HG03159 (cell line): ENCODE measurements around the gene FKTN.

ENCODE experiments used
- ATAC-seq: cut with Tn5 transposase; IDR thresholded peaks from one replicate; pipeline ENCODE4 v1.9.1; 2021; ENCODE audit warnings: mild to moderate bottlenecking, moderate library complexity; ENCODE audit not compliant: unreplicated experiment

FKTN gene

DNA sequence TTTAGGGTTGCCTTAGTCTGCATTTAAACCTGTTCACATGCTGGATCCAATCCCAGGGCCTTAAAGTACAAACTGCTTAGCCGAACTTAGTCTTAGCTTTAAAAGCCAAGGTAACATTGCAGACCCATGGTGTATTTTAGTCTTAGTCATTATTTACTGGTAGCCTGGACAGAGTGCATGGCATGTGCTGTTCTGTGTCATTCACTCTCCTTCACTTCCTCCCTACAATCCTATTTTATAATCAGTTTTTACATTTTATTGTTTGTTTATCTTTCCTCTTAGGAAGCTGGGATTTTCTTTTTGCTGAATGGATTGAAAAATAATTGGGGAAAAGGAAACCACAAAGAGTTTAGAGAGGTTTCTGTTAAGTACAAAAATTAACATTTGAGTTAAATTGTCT, 74.9 kb downstream of the FKTN start:
- no peak for ATAC-seq

DNA sequence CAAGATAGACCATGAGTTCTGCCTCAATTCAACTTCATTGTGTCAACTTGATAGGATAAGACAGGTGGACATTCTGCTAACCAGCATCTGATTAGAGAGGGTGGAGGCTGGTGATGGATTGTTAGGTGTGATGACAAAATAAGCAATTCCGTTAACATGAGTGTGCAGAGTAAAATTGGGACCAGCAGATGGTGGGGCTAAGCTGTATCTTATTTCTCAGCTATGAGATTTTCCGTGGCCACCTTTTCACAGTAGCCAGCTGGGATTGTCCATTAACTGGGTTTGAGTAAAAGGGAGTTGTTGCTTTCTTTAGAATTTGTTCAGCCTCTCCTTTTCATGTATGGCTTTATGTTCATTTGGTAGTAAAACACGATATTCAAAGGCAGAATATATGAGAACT, 75.5 kb downstream of the FKTN start:
- no peak for ATAC-seq

DNA sequence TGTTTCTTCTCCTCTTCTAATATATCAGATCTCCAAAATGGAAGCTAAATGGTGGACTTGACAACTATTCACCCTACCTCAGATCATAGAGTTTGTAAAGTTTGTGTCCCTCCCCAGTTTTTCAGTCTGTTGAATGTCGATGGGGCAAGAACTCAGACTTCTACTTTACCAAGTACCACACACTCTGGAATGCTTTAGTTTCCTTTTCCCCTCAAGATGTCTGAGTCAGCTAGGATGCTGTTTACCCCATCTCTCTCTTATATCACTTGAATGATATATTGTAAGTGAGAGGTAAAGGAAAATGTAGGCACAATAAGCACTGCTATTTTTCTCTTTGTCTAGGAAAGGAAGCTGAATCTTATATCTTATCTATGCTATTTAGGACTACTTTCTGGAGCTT, 78.4 kb downstream of the FKTN start:
- no peak for ATAC-seq

DNA sequence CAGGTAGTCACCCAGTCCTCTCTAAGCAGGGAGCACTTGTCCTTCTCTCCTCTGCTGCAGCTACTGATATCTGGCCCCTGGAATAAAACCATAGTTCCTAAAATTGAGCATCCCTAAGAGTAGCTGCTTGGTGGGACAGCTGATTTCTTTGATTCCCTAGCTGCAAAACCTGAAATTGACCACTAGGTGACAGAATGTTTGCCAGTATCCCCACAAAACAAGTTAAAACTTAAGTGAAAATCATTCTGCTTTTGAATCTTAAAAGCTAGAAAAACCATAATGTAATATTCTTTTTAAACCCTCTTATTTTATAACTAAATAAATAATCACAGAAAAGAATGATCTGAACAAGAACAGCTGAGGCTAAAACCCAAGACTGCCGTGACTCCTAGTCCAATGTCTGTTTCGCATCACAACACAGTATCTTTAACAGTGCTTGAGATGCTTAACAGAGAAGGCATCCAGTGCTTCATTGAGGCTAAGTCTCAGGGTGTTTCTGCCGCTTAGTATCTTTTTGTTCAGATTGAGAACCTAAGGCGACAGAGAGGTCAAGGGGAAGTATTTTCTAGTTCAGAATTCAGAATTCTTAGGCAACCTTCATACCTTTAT, 80.0 kb downstream of the FKTN start:
- no peak for ATAC-seq

DNA sequence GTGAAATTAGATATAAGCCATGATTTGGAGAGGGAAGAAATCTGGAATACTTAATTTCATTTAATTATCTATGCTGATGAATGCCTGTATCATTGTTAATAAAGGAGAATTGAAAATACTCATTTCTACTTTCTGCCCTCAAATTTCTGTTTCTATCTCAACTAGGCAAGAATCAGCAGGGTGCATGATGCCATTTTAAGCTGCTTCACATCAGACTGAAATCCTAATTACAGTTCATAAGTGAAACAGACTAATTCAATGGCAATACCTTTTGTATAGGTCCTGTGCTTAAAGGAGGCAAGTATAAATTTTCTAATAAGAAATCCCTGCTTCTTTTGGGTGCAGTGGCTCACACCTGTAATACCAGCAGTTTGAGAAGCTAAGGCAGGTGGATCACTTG, 82.0 kb downstream of the FKTN start:
- no peak for ATAC-seq

DNA sequence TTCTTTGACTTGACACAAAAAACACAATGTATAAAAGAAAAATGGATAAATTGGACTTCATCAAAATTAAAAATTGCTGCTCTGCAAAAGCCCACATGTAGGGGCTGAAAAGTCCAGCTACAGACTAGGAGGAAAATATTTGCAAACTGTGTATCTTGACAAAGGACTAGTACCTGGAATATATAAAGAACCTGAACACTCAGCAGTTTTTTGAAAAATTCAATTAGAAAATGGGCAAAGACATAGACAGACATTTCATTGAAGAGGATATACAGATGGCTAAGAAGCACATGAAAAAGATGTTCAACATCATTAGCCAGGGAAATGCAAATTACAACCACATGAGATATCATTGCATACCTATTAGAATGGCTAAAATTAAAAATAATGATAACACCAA, 85.9 kb downstream of the FKTN start:
- no peak for ATAC-seq

DNA sequence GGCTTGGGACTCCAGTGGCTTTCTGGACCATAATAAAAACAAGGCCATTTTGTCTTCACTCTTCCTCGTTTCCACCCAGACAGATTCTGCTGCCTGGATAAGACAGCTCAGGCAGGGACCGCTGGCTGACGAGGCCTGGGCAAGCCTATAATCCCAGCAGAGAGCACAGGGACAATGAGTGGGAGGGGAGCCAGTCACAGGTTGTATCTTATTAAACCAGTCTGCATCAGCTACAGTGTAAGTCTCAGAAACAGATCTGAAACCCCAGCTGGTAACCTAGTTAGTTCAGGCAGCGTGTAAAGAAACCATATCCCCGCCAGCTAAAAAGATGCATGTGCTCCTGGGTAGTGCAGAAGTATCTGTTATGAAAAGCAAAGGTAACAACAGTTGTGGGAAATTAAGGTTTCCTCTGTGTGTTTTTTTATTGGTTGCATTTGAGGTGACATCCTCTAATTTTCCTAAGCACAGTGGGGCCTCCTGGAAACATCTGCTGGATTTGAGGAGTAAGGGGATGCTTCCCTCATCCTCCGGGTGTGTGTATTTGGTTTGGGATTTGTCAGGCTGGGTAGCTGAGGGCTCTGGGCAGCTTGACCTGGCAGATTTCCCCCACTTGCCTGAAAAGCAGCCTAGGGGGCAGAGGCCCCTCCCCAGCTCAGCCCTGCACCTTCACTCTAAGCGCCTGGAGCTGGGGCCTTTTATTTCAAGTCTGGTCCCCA, 89.1 kb downstream of the FKTN start:
- no peak for ATAC-seq

DNA sequence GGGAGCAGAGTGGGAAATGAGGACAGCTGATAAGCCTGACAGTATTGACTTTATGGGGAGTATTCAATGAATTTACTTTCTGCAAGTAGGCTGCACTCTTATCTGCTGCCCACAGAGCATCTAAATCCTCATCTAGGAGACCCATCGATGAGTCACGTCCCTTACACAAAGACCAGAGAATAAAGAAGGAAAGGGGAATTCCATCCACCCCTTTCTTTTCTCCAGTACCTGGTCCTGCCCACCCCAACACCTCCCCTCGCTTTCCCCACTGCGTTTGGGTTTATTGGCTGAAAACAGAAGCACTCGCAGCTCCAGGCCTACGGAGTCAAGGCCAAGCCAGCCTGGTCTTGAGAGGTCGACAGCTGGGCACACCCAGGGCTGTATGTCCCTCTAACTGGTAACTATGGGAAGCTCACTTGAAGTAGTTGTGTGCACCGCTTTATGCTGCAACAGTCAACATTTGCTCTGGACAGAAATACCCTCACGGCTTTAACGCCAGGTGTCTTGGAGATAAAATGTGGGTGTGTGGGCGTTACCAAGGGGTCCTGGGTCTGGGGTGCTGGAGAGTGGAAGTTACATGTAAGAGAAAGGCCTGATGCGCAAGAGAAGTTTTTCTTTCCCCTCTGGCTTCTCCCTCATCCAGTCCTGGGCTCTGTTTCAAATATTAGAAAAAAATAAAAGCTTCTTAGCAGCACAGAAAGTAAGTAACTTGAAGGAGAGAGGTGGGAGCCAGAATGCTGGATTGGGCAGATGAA, 89.8 kb downstream of the FKTN start:
- no peak for ATAC-seq

DNA sequence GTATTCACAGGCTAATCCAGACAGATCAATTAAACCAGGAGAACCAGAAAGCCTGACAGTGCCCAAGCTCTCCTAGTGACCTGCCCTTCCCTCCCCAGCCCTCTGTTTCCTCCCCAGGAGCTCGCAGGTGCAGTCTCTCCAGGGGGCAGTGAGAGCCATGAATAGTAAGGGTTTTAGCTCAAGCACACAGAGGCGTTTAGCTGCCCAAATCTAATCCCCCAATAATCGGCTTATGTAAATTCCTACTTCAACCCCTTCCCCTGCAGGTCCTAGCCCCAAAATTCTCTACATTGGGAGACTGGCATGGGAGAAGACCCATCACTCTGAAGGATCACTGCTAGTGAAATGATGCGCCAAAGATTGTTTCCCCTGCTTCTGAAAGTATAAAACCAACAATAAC, 93.9 kb downstream of the FKTN start:
- no peak for ATAC-seq

DNA sequence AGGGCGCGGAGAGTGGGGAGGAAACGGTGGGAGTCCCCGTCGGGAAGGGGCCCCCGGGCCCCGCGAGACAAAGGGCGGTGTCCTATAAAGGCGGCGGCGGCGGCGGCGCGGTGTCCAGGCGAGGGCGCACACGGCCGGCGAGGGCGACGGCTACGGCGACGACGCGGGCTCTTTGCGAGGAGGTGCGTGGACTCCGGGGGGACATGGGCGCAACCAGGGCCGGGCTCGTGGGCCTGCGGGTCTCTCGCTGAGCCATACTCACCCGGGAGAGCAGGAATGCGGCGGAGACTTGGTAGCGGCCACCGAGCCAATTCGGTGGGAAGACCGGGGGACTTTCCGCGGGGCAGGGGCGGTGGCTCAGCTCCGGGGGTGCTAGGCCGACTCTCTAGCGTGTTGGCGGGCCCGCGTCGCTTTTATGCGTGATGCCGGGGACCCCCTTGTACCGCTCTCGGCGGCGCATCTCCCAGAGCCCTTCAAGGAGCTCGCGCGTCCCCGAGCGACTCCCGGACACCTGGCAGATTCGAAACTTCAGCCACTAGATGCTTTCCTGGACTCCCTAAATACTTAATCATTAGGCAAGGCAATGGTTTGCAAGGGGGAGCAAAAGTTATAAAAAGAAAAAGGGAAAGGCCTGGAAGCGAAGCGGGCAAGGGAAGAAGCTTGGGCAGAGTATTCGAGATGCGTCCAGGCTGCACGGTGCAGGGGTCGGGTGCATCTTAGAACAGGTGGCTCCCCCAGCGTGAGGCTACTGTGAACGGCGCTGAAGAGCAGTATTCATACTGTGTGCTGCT, 98.4 kb downstream of the FKTN start:
- peak; percentile 57 for ATAC-seq

DNA sequence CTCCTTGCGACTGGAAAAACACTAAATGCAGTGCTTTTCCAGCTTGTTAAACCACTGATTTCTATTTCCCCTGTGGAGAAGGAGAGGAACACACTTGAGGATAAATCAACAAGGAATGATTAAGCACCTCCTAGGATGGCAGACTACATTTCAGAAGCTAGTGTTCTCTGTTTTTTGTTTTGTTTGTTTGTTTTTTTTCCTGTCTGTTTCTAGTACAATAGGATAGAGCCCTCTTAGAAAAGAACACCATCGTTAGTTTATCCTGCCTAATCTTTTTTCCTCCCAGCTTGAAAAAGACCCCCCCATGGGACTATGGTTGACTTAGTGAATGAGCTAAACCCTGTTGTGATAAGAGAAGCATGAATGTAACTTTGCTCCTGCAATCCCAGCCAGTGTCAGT, 100.4 kb downstream of the FKTN start:
- no peak for ATAC-seq

DNA sequence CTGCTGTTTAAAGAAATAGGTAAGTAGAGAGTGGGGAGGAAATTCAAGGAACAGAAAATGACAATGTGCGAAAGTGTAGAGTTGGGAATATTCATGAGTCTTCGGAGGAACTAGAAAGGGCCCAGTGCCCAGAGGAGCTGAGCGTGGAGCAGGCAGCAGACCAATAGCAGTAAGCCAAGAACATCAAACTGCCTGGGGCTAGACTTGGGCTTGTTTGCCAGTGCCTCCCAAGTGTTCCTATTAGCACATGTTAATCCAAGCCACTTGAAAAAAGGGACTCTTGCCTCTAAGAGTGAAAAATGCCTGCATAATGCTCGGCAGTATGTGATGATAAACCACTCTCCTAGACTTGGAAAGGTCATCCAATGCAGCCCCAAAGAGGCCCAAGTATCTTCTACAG, 103.1 kb downstream of the FKTN start:
- no peak for ATAC-seq

DNA sequence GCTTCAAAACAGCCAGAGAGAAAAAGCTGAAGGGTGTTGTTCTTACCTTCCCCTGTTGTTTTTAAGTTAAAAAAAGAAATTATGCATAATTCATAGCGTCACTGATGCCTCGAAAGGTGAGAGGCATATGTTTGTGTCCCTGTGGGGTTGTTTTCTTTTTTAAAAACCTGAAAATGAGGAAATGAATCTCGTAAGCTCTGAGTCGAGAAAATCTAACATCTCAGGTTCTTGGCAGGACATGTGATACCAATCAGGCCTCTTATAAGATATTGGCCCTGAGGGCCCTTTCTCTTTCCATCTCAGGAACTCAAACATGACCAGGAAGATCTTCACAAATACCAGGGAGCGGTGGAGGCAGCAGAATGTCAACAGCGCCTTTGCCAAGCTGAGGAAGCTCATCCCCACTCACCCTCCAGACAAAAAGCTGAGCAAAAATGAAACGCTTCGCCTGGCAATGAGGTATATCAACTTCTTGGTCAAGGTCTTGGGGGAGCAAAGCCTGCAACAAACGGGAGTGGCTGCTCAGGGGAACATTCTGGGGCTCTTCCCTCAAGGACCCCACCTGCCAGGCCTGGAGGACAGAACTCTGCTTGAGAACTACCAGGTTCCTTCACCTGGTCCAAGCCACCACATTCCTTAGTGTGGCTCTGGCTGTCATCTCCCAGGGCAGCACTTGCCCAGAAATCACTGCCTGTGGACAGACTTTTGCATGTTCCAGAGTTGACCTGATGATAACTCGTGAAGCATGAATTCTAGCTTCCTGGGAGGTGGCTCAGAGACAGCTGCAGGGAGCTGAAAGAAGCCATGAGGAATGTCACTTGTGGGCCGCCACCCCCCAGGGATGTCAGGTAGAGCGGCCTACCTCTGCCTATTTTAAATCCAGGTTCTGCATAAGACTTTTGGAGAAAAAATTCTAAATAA, 104.5 kb downstream of the FKTN start, which contains the start of gene TAL2:
TSS of gene TAL2 (plus strand) at position 274 of the 921 bp plus-strand sequence. CDS start at position 314, 40 bp downstream.
- peak; percentile 86 for ATAC-seq

DNA sequence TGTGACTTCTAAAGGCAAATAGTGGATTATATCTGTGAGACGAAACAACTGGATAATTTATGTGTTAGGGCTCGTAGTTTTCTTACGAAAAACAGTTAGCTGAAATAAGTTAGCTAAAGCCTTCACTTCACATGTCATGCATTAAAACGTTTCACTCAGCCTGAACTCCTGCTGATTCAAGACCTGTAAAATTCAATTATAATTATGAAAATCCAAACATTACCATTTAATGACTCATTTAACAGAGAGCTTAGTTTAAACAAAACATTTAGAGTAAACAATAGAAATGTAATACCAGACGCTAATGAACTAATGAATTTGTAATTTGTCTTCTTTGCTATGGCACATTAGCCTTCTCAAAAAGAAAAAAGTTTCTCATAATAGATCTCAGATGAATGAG, 106.0 kb downstream of the FKTN start:
- no peak for ATAC-seq

DNA sequence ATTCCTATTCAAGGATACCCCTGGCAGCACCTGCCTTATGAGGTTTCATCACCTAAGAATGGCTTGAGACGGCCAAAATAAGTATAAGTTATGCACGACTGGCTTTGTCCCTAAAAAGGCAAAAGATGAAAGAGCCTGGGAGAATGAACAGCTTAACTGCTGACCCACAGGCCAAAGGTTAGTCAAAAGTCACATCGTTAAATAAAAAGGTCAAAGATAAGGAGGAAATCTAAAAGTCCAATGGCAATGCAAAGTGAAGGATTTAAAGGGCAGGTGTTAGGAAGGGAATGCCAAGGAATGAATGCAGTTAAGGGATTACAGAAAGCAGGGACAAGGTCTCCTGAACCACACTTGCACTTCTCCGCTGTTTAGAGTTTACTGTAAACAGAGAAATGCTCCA, 109.9 kb downstream of the FKTN start:
- ATAC-seq, result no peak

DNA sequence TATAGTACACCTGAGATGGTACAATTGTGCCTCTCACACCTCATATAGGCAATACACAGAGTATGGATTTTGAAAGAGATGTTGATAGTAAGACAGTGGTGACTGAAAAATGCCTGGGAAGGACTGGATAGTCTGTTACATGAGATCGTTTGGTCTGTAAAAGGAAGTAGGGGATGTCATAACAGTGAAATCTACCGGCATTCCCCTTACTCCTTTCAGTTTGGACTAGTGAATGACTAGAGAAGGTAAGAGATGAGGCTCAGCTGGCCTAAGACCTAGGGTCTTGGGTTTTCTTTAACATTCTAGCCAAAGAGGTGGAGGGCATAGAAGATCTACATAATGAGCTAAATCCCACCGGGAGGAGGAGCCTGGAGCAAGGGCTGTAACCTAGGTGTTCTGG, 112.4 kb downstream of the FKTN start:
- no peak for ATAC-seq

DNA sequence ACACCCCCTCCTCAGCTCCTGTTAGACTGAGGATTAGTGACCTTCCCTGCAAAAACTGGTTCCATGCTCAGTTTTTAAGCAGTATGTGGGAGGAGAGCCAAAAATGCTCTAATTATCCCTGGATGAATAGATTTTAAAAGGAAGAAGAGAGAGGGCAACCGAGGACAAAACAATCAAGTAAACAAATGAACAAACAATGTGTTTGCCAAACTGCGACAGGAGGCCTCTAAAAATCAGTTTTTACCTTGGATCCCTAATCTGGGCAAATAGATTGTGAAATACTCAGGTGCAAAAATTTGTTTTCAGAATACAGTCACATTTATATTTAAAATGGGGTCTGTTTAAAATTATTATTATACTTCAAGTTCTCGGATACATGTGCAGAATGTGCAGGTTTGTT, 112.8 kb downstream of the FKTN start:
- ATAC-seq, result no peak

DNA sequence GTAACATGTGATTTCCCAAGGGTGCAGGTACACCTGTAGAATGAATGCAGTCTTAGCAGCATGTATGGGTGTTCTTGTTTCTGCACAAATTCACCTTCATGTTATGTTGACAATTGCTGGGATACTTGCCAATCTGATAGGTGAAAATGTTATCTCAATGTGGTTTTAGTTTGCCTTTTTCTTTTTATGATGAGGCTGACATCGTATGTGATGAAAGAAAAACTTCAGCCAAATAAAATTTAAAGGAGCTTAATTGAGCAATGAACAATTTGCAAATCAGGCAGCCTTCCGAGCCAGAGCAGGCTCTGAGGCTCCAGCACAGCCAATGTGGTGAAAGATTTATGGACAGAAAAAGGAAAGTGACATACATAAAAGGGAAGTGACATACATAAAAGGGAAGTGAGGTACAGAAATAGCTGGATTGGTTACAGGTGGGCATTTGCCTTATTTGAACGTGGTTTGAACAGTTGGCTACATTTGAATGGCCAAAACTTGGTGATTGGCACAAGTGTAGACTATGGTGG, 114.8 kb downstream of the FKTN start:
- ATAC-seq, result peak; percentile 65

DNA sequence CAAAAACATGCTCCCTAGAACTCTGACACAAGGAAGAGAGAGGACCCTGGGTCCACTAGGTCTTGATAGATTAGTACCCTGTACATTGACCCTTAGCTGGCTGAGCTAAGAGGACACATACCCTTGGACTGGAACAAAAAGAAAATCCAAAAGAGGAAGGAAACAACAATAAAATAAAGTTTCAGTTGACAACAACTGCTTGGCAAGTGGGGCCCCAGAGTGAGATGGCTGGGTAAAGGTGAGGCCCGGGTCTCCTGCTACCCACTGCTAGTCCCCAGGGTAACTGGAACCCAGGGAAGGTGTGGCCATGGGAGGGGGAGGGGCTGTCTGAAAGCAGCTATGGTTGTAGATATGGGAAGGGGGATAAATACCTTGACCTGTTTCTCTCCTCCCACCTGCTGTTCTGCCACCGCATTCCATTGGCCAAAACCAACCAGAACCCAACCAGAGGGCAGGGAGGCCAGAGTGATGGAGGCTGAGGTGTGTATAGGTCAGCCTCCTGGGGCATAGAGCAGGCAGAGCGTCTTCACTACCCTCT, 116.0 kb downstream of the FKTN start:
- no peak for ATAC-seq
